GM19438 (cell line): ENCODE measurements around the gene NBPF10.
"Not testable (repeated sequence)": the region's sequence is repeated elsewhere in the genome, so short reads cannot be mapped to it uniquely, and the experiment has no call there.

ENCODE experiments used
- ATAC-seq: cut with Tn5 transposase; IDR thresholded peaks from one replicate; pipeline ENCODE4 v1.9.1; 2021; ENCODE audit warnings: low read depth; ENCODE audit not compliant: unreplicated experiment

Gene NBPF10

GRCh38 chr1:146144465-146144864 lies at the start of gene NBPF10:
NBPF10 (minus strand) TSS chr1:146144804; CDS start chr1:146144769, 35 bp downstream.
- ATAC-seq: not testable (repeated sequence)

GRCh38 chr1:146174531-146174930 lies 29.9 kb upstream of the NBPF10 start:
- not testable (repeated sequence) for ATAC-seq

GRCh38 chr1:146167740-146168139 lies 23.1 kb upstream of the NBPF10 start:
- ATAC-seq: not testable (repeated sequence)

GRCh38 chr1:146167273-146167672 lies 22.7 kb upstream of the NBPF10 start:
- ATAC-seq: not testable (repeated sequence)
